GM10266 (cell line): ENCODE data around the gene CDCA8.

Experiments used
- DNase-seq: peaks from one replicate; pipeline ENCODE4 v3.0.0; 2012; ENCODE audit errors: extremely low spot score
- CTCF ChIP-seq: IDR thresholded peaks from 2 replicates; pipeline ENCODE4 v1.5.1; 2012; ENCODE audit warnings: mild to moderate bottlenecking, low read depth; ENCODE audit not compliant: control insufficient read depth, insufficient read depth; ENCODE audit errors: missing control alignments

CDCA8 gene

DNA sequence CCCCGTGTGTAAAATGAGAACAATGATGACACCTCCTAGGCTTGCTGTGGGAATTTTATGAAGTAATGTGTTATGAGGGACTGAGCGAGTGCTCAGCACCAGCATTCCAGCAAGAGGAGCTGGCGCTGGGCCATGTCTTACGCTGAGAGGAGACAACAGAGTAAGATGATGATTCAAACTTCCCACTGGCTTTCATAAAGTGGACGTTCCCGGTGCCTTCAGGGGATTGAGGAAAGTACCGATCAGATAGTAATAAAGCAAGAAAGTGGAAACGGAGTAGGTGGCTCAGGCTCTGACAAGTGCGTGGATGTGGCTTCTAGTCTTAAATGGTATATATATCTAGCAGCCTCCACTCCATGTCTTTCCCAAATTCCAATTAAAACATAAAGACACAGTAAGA lies 48.8 kb downstream of the CDCA8 start:
- no peak for DNase-seq
- no peak for TF ChIP-seq CTCF

GRCh38 chr1:37741662-37742061 lies 49.3 kb downstream of the CDCA8 start:
- DNase-seq, result no peak
- TF ChIP-seq CTCF, result no peak

DNA sequence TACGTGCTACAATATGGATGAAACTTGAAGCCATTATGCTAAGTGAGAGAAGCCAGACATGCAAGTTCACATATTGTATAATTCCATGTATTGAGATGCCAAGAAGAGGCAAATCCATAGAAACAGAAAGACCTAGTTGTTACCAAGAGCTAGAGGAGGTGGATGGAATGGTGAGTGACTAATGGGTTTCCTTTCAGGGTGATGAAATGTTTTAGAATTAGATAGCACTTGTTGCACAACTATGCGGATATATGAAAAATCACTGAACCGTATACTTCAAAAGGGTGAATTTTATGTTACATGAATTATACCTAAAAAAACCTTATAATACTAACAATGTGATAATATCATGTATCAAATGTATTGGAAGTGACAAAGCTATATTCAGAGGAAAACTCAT lies 54.5 kb downstream of the CDCA8 start:
- no peak for DNase-seq
- no peak for TF ChIP-seq CTCF

- TF ChIP-seq CTCF, result no peak
- DNase-seq, result no peak
Observed at GRCh38 chr1:37748565-37748964, 56.2 kb downstream of the CDCA8 start.

- peak; percentile 21 for DNase-seq
- no peak for TF ChIP-seq CTCF
Observed at GRCh38 chr1:37752213-37752582, 59.9 kb downstream of the CDCA8 start.

- TF ChIP-seq CTCF, result no peak
- DNase-seq, result peak; percentile 84
Observed at GRCh38 chr1:37752583-37753471, 60.5 kb downstream of the CDCA8 start.
